GM18507 (cell line): ENCODE results near the gene GUCY1A1.
"Not testable (repeated sequence)": the region's sequence is repeated elsewhere in the genome, so short reads cannot be mapped to it uniquely, and the experiment has no call there.

Source experiments
- DNase-seq: peaks from one replicate; pipeline ENCODE4 v3.0.0; 2011; ENCODE audit warnings: low read depth; ENCODE audit not compliant: insufficient read length; ENCODE audit errors: extremely low spot score
- FAIRE-seq: peaks from 2 replicates; lab custom pipeline; 2011; peaks lifted over from hg19 to GRCh38; lab: Jason Lieb, UNC

GUCY1A1 gene, protein sequence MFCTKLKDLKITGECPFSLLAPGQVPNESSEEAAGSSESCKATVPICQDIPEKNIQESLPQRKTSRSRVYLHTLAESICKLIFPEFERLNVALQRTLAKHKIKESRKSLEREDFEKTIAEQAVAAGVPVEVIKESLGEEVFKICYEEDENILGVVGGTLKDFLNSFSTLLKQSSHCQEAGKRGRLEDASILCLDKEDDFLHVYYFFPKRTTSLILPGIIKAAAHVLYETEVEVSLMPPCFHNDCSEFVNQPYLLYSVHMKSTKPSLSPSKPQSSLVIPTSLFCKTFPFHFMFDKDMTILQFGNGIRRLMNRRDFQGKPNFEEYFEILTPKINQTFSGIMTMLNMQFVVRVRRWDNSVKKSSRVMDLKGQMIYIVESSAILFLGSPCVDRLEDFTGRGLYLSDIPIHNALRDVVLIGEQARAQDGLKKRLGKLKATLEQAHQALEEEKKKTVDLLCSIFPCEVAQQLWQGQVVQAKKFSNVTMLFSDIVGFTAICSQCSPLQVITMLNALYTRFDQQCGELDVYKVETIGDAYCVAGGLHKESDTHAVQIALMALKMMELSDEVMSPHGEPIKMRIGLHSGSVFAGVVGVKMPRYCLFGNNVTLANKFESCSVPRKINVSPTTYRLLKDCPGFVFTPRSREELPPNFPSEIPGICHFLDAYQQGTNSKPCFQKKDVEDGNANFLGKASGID

DNA sequence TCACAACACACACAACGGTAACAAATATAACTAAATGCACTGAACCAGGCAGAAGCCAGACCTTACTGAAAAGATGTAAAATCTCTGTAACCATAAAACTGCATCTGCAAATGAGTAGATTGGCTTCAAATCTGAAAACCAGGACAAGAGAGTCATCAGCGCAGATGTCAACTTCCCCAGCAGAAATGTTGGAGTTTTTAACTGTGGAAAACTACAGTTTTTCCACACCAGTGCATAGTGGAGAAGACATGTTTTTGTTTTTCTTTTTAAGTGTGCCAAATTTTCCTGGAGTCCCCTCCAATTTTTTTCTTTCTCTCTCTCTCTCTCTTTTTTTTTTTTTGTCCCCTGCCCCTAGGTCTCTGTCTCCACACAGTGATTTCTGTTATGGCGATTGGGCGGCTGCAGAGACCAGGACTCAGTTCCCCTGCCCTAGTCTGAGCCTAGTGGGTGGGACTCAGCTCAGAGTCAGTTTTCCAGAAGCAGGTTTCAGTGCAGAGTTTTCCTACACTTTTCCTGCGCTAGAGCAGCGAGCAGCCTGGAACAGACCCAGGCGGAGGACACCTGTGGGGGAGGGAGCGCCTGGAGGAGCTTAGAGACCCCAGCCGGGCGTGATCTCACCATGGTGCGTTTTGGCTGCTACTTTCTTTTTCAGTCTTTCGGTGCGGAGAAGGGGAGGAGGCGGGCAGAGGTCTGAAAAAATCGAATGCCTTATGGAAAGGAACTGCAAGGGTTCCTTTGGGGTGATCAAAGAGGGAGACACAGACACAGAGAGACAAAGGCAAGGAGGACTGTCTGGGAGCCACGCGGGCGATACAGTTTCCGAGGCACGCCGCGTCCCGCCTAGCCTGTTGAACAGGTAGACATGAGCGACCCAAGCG, at the start of gene GUCY1A1:
Gene GUCY1A1, plus strand, starts transcription at position 505 of the 878 bp plus-strand sequence. CDS start 30,020 bp downstream, outside the sequence.
- FAIRE-seq (no peak), DNase-seq (peak; percentile 12)

DNA sequence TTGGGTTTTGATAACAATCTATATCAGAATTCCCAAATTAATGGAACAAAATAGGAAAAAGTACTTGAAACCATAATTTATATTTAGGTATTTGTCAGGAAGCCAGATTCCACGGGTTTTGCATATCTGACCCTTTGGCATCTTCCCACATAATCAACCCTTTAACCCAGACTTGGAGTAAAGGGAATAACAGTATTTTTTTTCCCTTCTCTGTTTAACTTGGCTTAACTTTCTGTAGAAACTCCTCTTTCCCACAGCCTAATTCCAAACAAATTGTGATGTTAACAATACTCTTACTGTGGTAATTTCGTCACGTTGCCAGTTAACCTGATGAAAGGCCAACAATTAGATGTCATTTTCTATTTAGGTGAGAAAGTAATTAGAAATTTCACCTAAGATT, 49.4 kb upstream of the GUCY1A1 start:
- FAIRE-seq (no peak), DNase-seq (no peak)

DNA sequence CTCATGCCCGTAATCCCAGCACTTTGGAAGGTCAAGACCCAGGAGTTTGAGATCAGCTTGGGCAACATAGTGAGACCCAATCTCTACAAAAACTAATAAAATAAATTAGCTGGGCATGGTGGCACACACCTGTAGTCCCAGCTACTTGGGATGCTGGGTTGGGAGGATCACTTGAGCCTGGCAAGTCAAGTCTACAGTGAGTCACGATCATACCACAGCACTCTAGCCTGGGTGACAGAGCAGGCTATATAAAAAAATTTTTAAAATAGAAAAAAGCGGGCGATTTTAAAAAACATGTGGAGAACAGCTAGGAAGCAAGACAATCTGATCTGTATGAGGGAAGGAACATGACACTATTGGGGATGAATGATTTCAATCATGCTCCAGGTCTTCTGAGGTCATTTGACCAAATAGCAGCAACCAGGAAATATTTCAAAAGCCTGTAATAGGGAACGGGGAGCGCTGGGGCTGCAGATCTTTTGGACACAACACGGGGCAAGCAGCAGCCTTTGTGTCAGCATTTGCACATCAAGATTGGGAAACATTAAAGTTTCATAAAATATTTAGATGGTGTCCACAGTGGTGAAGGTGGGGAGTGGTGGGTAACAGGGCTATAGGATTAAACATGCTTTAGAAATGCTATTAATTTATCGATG, 48.3 kb upstream of the GUCY1A1 start:
- DNase-seq (no peak), FAIRE-seq (no peak)

DNA sequence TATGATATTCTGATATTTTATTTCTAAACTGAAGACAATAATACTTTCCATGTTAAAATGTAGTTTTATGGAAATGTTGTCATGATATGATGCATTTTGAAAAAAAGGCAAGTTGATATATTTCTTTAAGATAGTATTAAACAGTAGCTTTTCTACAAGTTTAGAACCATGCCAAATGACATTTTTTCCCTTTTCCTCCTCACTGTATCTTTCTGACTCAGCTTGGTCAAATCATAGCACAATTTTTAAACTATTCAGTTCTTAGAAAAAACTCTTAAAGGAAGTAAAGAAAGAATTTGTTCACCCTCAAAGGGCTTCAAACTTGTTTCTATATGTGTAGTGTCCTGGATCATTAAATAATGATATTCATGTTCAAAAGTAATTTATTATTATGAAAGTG, 46.0 kb upstream of the GUCY1A1 start:
- FAIRE-seq = no peak

DNA sequence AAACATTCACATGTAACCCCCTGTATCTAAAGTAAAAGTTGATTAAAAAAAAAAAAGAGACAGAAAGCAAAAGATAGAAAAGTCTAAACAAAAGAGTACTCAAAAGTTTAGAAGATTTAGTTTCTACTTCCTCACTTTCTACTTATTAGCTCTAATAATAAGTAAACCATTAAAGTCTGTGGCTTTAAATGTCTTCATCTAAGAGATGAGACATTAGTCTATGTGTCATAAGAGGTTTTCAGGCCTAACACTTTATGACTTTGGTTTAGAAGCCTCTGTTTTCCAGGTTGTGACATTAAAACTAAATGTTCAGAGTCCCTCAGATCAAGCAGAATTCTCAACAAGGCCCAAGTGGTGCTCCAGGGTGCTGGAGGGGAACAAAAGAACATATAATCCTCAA, 42.2 kb upstream of the GUCY1A1 start:
- DNase-seq (peak; percentile 36), FAIRE-seq (peak; percentile 66)

More for the DNA sequence above, 46.0 kb upstream of the GUCY1A1 start:
- no peak for DNase-seq

DNA sequence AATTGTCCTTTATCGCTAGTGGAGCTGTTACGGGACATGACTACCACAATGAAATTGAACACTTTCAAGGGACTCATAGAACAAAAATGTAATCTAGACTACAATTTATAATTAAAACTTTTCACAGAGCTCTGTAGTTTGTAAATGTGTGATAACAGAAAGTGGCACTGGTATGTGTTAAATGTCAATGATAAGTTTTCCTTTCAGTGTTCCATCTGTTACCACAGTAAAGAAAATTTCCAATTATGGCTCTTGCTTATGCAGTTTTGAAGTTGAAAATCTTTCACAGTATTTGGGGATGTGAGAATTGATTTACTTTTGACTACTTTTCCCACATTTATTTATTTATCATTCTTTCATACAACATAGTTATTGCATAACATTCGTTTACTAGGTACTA, 40.1 kb upstream of the GUCY1A1 start:
- no peak for FAIRE-seq

DNA sequence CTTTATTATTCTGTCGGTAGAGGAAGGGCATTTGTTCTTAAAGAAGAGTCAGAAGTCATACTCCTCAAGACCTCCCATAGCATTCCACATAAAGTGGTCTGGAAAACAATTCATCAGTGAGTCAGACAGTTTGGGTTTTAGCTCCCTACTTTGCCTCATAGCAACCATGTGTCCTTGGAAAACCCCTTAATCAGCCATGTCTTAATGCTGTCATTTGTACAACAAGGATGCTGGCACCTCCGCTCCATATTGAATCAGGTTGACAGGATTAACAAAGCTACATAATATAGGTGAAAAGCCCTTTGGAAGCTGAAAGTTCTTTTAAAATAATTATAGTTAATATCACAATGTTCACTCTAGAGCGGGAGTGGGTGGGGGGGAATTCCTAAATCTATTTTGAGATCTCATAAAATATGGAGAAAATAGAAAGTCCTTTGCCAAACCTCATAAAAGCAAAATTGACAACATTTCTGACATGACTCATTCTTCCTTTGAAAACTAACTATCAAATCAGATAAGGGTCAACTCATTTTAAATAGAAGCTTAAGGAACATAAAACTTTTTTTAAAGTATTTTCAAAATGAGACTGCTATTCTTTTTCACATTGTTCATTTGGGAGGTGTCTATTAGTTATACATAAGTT, 37.3 kb upstream of the GUCY1A1 start:
- FAIRE-seq (no peak), DNase-seq (no peak)

More for the DNA sequence above, 40.1 kb upstream of the GUCY1A1 start:
- DNase-seq = no peak

DNA sequence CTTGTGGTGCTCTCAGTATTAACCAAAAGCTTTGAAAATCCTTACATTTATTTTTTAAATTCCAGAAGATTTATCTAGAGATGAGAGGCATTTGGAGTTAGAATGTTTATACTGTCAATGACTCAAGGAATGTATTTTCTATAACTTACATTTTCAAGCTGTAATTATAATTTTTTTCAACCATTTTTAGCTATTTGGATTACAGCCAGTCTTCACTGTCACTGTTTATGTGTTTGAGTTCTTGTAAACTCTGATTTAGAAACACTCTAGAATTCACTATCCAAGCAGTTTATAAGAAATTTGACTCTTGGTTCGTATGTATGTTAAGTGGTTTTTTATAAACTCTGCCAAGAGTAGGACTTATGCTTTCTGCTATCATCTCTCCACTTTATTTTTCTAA, 36.7 kb upstream of the GUCY1A1 start:
- FAIRE-seq (no peak), DNase-seq (no peak)

DNA sequence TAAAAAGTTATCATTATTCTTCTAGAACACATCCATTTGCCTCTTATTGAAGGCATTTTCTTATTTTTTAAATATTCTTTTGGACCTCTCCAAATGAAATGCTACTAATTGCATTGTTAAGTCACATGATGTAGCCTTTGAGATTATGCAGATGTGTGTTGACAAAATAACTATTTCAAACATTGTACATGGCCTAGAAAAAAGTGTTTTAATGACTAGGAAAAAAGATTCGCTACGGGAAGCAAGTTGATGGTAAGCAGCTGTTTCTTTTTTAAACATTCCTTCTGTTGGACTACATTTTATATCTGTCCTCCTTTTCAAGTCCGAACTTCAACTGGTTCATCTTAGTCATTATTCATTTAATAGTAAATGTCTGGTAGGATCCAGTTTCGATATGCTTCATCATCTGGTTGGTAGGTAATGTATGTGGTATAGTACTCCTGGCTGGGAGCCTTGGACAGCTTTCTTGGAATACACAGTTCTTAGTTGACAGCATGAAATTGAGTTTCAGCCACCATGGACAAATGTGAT, 34.3 kb upstream of the GUCY1A1 start:
- DNase-seq (no peak), FAIRE-seq (no peak)

DNA sequence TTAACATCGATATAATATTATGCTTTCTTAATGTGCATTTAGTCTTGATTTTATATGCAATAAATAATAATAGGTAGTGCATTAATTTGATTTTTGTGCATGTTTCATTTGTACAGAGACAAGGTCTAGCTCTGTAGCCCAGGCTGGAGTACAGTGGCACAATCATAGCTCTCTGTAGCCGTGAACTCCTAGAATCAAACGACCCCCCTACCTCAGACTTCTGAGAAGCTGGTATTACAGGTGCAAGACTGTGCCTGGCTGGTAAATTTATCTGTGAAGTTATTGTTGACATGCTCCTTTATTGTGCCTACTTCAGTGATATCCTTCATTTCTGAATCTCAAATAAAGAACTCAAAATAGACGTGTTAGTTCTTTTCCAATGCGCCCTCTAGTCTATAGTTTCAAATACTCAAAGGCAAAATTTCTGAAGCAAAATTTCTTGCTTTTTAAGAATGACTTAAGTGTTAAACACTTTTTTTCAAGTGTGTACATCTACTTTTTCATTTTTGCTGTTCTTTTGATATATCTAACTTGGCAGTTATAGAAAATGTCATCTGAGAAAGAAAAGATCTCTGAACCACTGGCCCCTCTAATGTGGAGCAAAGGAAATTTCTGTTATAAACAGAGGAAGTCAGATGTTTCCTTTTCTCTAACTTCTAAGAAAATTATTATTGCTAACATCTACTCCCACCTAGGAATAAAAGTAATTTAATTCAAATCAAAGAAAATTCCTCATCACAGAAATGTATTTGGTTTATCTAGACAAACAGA, 28.3 kb upstream of the GUCY1A1 start:
- no peak for DNase-seq
- no peak for FAIRE-seq

DNA sequence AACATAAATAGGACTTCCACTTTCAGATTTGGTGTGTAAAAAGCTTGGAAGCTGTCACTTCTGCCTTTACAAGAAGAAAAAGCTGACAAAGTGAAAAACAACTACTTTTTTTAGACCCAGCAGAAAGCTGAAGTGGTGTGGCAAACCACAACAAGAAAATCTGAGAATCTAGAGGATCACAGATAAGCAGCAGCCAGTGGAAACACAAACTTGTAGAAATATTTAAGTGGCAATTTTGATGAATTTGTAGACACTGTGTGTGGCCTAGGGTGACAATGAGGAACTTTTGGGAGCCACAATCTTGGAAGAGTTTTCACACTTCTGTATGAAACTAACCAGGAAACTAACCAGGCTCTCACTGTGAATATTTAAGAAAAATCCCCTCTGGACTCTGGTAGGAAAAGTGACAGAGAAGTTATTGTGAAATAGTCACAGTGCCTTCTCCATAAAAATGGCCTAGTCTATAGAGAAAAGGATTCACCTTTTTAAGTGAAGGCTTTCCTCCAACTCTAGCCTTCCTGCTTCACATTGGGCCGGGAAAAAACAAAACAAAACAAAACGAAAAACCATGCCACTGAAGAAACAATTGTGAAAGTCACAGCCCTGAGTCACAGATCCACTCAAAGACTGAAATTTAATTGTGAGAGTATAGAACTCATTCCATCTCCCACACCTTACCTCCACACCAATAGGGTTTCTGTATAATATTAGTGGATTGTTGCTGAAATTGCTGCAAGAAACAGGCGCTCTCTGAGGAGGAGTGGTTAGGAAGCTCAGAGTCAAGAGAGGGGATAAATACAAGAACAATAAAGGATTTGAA, 26.7 kb upstream of the GUCY1A1 start:
- DNase-seq = peak; percentile 4
- FAIRE-seq = peak; percentile 80

DNA sequence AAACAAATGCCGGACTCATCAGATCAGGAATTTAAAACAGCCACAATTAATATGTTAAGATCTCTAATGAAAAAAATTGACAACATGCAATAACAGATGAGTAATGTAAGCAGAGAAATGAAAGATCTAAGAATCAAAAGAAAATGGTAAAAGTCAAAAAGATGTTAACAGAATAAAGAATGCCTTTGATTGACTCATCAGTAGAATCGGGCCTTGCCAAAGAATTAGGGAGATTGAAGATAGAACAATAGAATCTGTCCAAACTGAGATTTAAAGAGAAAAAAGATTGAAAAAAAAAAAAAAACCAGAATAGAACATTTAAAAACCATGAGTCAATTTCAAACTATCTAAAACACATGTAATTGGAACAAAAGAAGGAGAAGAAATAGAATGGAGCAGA, 25.9 kb upstream of the GUCY1A1 start:
- FAIRE-seq (no peak), DNase-seq (no peak)

DNA sequence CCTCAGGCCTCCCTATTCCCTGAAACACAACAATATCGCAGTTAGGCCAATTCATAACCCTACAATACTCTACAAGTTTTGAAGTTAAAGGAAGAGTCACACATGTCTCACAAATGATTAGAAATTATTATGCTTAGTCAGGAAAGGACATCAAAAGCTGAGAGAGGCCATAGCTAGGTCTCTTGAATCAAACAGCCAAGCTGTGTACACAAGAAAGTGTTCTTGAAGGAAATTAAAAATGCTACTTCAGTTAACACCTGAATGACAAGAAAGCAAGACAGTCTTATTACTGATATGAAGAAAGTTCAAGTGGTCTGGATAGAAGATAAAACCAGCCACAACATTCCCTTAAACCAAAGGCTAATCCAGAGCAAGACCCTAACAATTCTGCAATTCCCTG, 23.6 kb upstream of the GUCY1A1 start:
- no peak for DNase-seq
- FAIRE-seq = no peak

DNA sequence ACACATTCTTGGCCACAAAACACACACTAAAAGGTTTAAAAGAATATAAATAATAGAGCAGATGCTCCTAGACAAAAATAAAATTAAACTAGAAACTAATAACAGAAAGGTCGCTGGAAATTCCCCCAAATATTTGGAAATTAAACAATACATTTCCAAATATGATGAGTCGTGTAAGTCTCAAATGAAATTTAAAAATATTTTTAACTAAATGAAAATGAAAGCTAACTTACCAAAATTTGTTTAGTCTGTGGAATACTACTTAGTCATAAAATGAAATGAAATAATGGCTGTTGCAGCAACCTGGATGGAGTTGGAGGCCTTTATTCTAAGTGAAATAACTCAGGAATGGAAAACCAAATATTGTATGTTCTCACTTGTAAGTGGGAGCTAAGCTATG, 20.6 kb upstream of the GUCY1A1 start:
- DNase-seq = no peak

DNA sequence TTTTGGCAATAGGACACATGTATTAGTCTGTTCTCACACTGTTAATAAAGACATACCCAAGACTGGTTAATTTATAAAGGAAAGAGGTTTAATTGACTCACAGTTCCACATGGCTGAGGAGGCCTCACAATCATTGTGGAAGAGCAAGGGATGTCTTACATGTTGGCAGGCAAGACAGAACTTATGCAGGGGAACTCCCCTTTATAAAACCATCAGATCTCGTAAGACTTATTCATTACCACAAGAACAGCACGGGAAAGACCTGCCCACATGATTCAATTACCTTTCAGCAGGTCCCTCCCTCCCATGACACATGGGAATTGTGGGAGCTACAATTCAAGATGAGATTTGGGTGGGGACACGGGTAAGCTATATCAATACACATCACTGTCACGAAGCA, 15.9 kb upstream of the GUCY1A1 start:
- FAIRE-seq, DNase-seq: not testable (repeated sequence)

More for the DNA sequence above, 20.6 kb upstream of the GUCY1A1 start:
- no peak for FAIRE-seq

DNA sequence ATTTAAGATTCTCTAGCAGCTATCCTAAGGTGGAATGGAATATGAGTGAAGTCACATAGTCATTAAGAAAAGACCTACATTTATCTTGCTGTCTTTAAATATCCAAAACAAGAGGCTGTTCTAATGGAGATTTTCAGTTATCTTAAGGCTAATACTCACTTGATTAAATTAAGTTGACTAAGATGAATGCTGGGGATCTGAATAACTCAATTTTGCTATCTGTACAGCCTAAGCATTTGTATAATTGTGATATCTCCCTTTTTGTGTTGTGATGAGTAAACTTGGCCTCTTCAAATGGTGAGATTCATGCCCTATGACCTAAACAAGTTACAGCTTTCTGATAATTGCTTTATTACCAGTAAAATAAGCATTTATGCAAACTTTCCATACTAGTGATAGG, 13.6 kb upstream of the GUCY1A1 start:
- FAIRE-seq (no peak), DNase-seq (no peak)

DNA sequence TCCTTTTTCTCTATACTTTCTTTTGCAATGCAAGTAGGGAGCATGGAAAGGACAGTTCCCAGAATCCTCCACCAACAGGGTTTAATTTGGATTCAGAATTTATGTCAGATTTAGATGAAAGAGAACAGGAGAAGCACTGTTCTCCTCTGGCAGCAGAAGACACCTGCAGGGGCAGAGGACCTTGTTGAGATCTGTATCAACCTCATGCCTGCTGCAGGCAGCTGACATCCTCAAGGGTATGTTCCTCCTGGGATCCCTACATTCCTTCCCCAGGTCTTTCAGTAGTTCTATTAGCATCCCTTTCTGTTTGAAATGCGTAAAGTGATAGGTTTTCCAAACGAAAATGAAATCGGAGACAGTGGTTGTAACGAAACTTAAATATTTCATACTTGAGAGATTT, 10.6 kb upstream of the GUCY1A1 start:
- DNase-seq (no peak), FAIRE-seq (no peak)
